Spleen (tissue), 11 donors: Measurements from ENCODE around the gene CCL1. TPM values are rescaled to one million over a fixed set of nuclear protein-coding genes. Genes with fewer than 3 reads are reported as not detected.

Experiments
- DNase-seq: peaks from one replicate; pipeline ENCODE4 v3.0.0-alpha.2; 2020
- H3K27ac ChIP-seq, 8 donors: fragments of 200-600 bp; sonication (generic) in 7 of 8; 1 replicate in 4 of 8; 2 replicates in 4 of 8; pipeline versions ENCODE4 v1.5.0 to v1.8.0; 2016 to 2021; ENCODE audit warnings: inconsistent platforms in 4 of 8, mild to moderate bottlenecking in 4 of 8, moderate library complexity in 1 of 8
- H3K27me3 ChIP-seq, 7 donors: fragments of 200-600 bp; sonication (generic) in 6 of 7; replicated peaks in 1 of 7; 1 replicate in 4 of 7; 2 replicates in 3 of 7; pipeline versions ENCODE4 v1.5.0 to v1.8.0; 2016 to 2021; ENCODE audit warnings: inconsistent platforms in 3 of 7, mild to moderate bottlenecking in 1 of 7
- H3K36me3 ChIP-seq, 6 donors: fragments of 200-600 bp; sonication (generic) in 5 of 6; 1 replicate in 4 of 6; 2 replicates in 2 of 6; pipeline versions ENCODE4 v1.5.0 to v1.8.0; 2016 to 2021; ENCODE audit warnings: inconsistent platforms in 2 of 6
- H3K4me1 ChIP-seq, 6 donors: fragments of 200-600 bp; sonication (generic) in 5 of 6; 1 replicate in 3 of 6; 2 replicates in 3 of 6; pipeline versions ENCODE4 v1.5.0 to v1.8.0; 2016 to 2021; ENCODE audit warnings: inconsistent platforms in 3 of 6
- H3K4me3 ChIP-seq, 8 donors: fragments of 200-600 bp; sonication (generic) in 7 of 8; 1 replicate in 4 of 8; 2 replicates in 4 of 8; pipeline versions ENCODE4 v1.5.0 to v1.8.0; 2016 to 2021; ENCODE audit warnings: inconsistent platforms in 4 of 8, mild to moderate bottlenecking in 4 of 8, moderate library complexity in 2 of 8
- H3K9me3 ChIP-seq, 8 donors: fragments of 200-600 bp; sonication (generic) in 7 of 8; 1 replicate in 4 of 8; 2 replicates in 4 of 8; pipeline versions ENCODE4 v1.5.0 to v1.8.0; 2016 to 2021; ENCODE audit warnings: inconsistent platforms in 4 of 8
- POLR2A ChIP-seq, 3 donors: fragments of 450-650 bp; IDR thresholded peaks; one replicate each; pipeline ENCODE4 v1.5.1; 2017; ENCODE audit warnings: antibody characterized with exemption in 3 of 3, mild to moderate bottlenecking in 1 of 3
- POLR2AphosphoS5 ChIP-seq, 3 donors: sonication (generic); formaldehyde crosslinking; IDR thresholded peaks; one replicate each; pipeline ENCODE4 v1.5.1; 2017; ENCODE audit warnings: antibody characterized with exemption in 3 of 3
- WGBS, 5 donors: extraction: QIAGEN DNeasy Blood & Tissue Kit in 3 of 5; methylation state at CpG; one replicate each; pipeline versions ENCODE4 v1.1.5 to v1.1.7; 2013 to 2018; 5-methylcytosine and 5-hydroxymethylcytosine counted together
- intact Hi-C: fragments of 100-400 bp; cut with DNase I; formaldehyde crosslinking; loops from one replicate; pipeline ENCODE4 v1.15.0; 2023; ENCODE audit warnings: low total_unique reads
- polyA plus RNA-seq, 3 donors: library from polyadenylated mRNA; stranded (reverse); fragments of 200-250 nt; gene quantifications; one replicate each; pipeline ENCODE4 v1.2.1, GENCODE V29; 2013
- total RNA-seq, 7 donors: library from RNA; depleted of rRNA in 3 of 7; stranded (reverse); fragments of >200 nt in 3 of 7; fragmentation: NEBNext Ultra II Directional in 4 of 7; extraction: Animal tissue kit (Norgen Biotek cat#: 25700) in 4 of 7; gene quantifications; one replicate each; pipeline versions ENCODE4 v1.1.0 to v1.2.1, GENCODE V29; 2016 to 2021
- TF ChIP-seq, protein P1 (sequence below), 11 experiments: fragments of 200-600 bp in 7 of 11; fragments of 450-650 bp in 4 of 11; sonication (generic) in 4 of 11; IDR thresholded peaks in 8 of 11; conservative IDR thresholded peaks in 3 of 11; 1 replicate in 7 of 11; 2 replicates in 4 of 11; pipeline versions ENCODE4 v1.4.0 to v1.8.0; 2016 to 2021; ENCODE audit warnings: antibody characterized with exemption in 11 of 11, inconsistent platforms in 4 of 11, mild to moderate bottlenecking in 1 of 11
- donor health status: healthy with polysubstance abuse.
- donor health status: DM: no; HTN: no; CAD: no; lungs with moderate emphysema.
- donor health status: DM: no; HTN: no; CAD: no.
- donor health status: Bipolar disorder and iron deficiency.
- donor health status: healthy.
- donor health status: DM: no; HTN: no; CAD: no.
- donor health status: DM: yes; HTN: yes; CAD: no.

Gene CCL1
- total and polyA plus RNA-seq, 10 donors: not detected

- no peak overlapping the region for H3K4me3 ChIP-seq
- no peaks in the 10 kb centered on the region for H3K9me3 ChIP-seq
- no peak for TF ChIP-seq POLR2AphosphoS5 (IDR thresholded peaks at IDR 0.05)
- TF ChIP-seq, protein P1, sequence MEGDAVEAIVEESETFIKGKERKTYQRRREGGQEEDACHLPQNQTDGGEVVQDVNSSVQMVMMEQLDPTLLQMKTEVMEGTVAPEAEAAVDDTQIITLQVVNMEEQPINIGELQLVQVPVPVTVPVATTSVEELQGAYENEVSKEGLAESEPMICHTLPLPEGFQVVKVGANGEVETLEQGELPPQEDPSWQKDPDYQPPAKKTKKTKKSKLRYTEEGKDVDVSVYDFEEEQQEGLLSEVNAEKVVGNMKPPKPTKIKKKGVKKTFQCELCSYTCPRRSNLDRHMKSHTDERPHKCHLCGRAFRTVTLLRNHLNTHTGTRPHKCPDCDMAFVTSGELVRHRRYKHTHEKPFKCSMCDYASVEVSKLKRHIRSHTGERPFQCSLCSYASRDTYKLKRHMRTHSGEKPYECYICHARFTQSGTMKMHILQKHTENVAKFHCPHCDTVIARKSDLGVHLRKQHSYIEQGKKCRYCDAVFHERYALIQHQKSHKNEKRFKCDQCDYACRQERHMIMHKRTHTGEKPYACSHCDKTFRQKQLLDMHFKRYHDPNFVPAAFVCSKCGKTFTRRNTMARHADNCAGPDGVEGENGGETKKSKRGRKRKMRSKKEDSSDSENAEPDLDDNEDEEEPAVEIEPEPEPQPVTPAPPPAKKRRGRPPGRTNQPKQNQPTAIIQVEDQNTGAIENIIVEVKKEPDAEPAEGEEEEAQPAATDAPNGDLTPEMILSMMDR (IDR thresholded peaks at IDR 0.05 in 8 of 11, conservative IDR thresholded peaks at IDR 0.05 in 3 of 11): no peak
- TF ChIP-seq POLR2A (IDR thresholded peaks at IDR 0.05): no peak
- DNase-seq: no peak
- H3K27ac ChIP-seq: no peak overlapping the region
- H3K4me1 ChIP-seq: no peaks in the 10 kb centered on the region
- no peaks in the 10 kb centered on the region for H3K36me3 ChIP-seq
- intact Hi-C loops: no loop called here
- H3K27me3 ChIP-seq: peaks cover 0 to 36% (median 6%) of the 10 kb centered on the region in 7 donors
- 38 to 64% (median 54%) methylated on average over 1 of the region's 1 CpG for WGBS, 5 donors
Observed at GRCh38 chr17:34408439-34408838, 45.4 kb upstream of the CCL1 start.

DNA sequence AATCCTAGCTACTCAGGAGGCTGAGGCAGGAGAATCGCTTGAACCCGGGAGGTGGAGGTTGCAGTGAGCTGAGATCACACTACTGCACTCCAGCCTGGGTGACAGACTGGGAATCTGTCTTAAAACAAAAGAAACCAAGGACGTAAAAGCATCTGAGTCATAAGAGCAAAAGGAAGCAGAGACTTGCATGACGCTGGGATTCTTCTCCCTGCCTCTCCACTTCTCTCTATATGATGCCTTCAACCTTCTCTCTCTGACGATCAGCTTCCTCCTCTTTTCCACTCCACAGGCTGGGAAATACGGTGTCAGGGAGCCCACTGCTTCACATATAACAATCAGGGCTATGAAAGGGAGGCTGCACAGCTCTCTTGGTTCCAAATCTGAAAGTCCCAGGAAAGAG, 43.2 kb upstream of the CCL1 start:
- DNase-seq: no peak
- no peaks in the 10 kb centered on the region for H3K9me3 ChIP-seq
- no peaks in the 10 kb centered on the region for H3K36me3 ChIP-seq
- intact Hi-C loops: no loop called here
- H3K27ac ChIP-seq: no peak overlapping the region
- WGBS, 5 donors: 75 to 87% (median 75%) methylated on average over 6 of the region's 6 CpGs
- H3K4me3 ChIP-seq: no peak overlapping the region
- no peaks in the 10 kb centered on the region for H3K4me1 ChIP-seq
- H3K27me3 ChIP-seq: peaks cover 0 to 24% (median 6%) of the 10 kb centered on the region in 7 donors
- TF ChIP-seq POLR2A (IDR thresholded peaks at IDR 0.05) (no peak), POLR2AphosphoS5 (IDR thresholded peaks at IDR 0.05) (no peak)
- TF ChIP-seq, protein P1 (IDR thresholded peaks at IDR 0.05 in 8 of 11, conservative IDR thresholded peaks at IDR 0.05 in 3 of 11): no peak

GRCh38 chr17:34403006-34403405, 40.0 kb upstream of the CCL1 start:
- intact Hi-C loops: no loop called here

DNA sequence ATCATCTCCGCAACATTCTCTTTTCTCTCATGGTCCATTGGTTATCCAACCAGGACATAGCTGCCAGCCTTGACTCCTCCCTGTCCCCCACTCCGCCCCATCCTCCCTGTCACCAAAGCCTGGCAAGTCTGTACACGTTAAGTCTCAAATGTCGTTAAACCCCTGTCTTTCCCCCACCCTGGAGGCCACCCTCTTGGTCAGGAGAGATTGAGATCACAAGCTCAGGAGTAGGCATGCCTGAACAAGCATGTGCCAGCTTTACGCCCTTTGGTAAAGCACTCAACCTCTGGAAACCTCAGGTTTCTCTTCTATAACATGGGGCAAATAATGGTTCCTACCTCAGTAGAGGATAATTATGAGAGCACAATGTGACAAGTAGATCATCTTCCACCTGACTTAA, 38.1 kb upstream of the CCL1 start:
- TF ChIP-seq POLR2AphosphoS5 (IDR thresholded peaks at IDR 0.05) (no peak), POLR2A (IDR thresholded peaks at IDR 0.05) (no peak)
- TF ChIP-seq, protein P1 (IDR thresholded peaks at IDR 0.05 in 8 of 11, conservative IDR thresholded peaks at IDR 0.05 in 3 of 11): no peak
- intact Hi-C loops: no loop called here
- H3K4me3 ChIP-seq: no peak overlapping the region
- no peak overlapping the region for H3K27ac ChIP-seq
- H3K4me1 ChIP-seq: peaks cover 0 to 26% (median 15%) of the 10 kb centered on the region in 6 donors
- H3K36me3 ChIP-seq: no peaks in the 10 kb centered on the region
- WGBS, 5 donors: 88 to 97% (median 94%) methylated on average over 5 of the region's 5 CpGs
- no peaks in the 10 kb centered on the region for H3K9me3 ChIP-seq
- DNase-seq: no peak
- H3K27me3 ChIP-seq: no peaks in the 10 kb centered on the region

More at GRCh38 chr17:34403006-34403405, 40.0 kb upstream of the CCL1 start:
- TF ChIP-seq POLR2A (IDR thresholded peaks at IDR 0.05) (no peak), POLR2AphosphoS5 (IDR thresholded peaks at IDR 0.05) (no peak)
- TF ChIP-seq, protein P1 (IDR thresholded peaks at IDR 0.05 in 8 of 11, conservative IDR thresholded peaks at IDR 0.05 in 3 of 11): no peak
- DNase-seq: no peak
- Histone ChIP-seq H3K36me3 (no peaks in the 10 kb centered on the region), H3K9me3 (no peaks in the 10 kb centered on the region), H3K27me3 (peaks cover 0 to 11% (median 0%) of the 10 kb centered on the region in 7 donors), H3K4me1 (peaks cover 0 to 26% (median 15%) of the 10 kb centered on the region in 6 donors), H3K4me3 (no peak overlapping the region), H3K27ac (no peak overlapping the region)
- 54 to 67% (median 64%) methylated on average over 4 of the region's 4 CpGs for WGBS, 5 donors
